WTC11 (cell line): ENCODE results near the gene FAM53A. TPM values are rescaled to one million over a fixed set of nuclear protein-coding genes. Genes with fewer than 3 reads are reported as not detected.
A peak's percentile ranks its signal among the peaks of the same experiment; 100 is the strongest.
"Not testable (repeated sequence)": the region's sequence is repeated elsewhere in the genome, so short reads cannot be mapped to it uniquely, and the experiment has no call there.

Source experiments
- ATAC-seq: fragments of 200-7000 bp; cut with Tn5 transposase; 2 replicates; pipeline ENCODE4 v1.10.0; 2021; ENCODE audit warnings: mild to moderate bottlenecking, moderate library complexity
- CTCF ChIA-PET: fragments of 300-600 bp; sonication (Branson Sonifier 250); formaldehyde crosslinking; loops from one replicate; lab custom pipeline; 2021; ENCODE audit warnings: antibody characterized with exemption; lab: Charles Lee
- POLR2A ChIA-PET: fragments of 350-600 bp; sonication (Branson Sonifier 250); formaldehyde crosslinking; loops from one replicate; lab custom pipeline; 2021; ENCODE audit warnings: antibody characterized with exemption; lab: Charles Lee
- DNase-seq: peaks from one replicate; pipeline ENCODE4 v3.0.0; 2021; ENCODE audit warnings: low spot score
- H3K27ac Mint-ChIP-seq: 2 replicates; pipeline ENCODE4 v1.8.0; 2021; ENCODE audit warnings: mixed read lengths
- H3K27me3 Mint-ChIP-seq: 2 replicates; pipeline ENCODE4 v1.8.0; 2021; ENCODE audit warnings: low read depth, mild to moderate bottlenecking, moderate library complexity, mixed read lengths
- H3K36me3 Mint-ChIP-seq: 2 replicates; pipeline ENCODE4 v1.8.0; 2021; ENCODE audit warnings: mixed read lengths
- H3K4me1 Mint-ChIP-seq: 2 replicates; pipeline ENCODE4 v1.8.0; 2022; ENCODE audit warnings: mixed read lengths
- H3K4me3 Mint-ChIP-seq: 2 replicates; pipeline ENCODE4 v1.8.0; 2021; ENCODE audit warnings: mild to moderate bottlenecking, moderate library complexity, mixed read lengths
- H3K9me3 Mint-ChIP-seq: 2 replicates; pipeline ENCODE4 v1.8.0; 2021; ENCODE audit warnings: mixed read lengths
- ATF1 ChIP-seq: sonication (generic); formaldehyde crosslinking; IDR thresholded peaks from 2 replicates; pipeline ENCODE4 v1.8.1; 2023; ENCODE audit warnings: mild to moderate bottlenecking, moderate library complexity, missing genetic modification reagents
- ATF3 ChIP-seq: sonication (generic); formaldehyde crosslinking; conservative IDR thresholded peaks from 2 replicates; pipeline ENCODE4 v1.8.1; 2022; ENCODE audit warnings: mild to moderate bottlenecking, missing genetic modification reagents
- ATF6 ChIP-seq: sonication (generic); formaldehyde crosslinking; IDR thresholded peaks from 2 replicates; pipeline ENCODE4 v1.8.1; 2023; ENCODE audit warnings: mild to moderate bottlenecking, missing genetic modification reagents
- CREB1 ChIP-seq: sonication (generic); formaldehyde crosslinking; IDR thresholded peaks from 2 replicates; pipeline ENCODE4 v1.8.0; 2023; ENCODE audit warnings: mild to moderate bottlenecking, missing genetic modification reagents
- E2F4 ChIP-seq: sonication (generic); formaldehyde crosslinking; IDR thresholded peaks from 2 replicates; pipeline ENCODE4 v1.8.1; 2022; ENCODE audit warnings: low read depth, mild to moderate bottlenecking, moderate library complexity, missing genetic modification reagents, borderline replicate concordance
- EMX1 ChIP-seq: fragments of 250-450 bp; sonication (Bioruptor Pico); IDR thresholded peaks from 2 replicates; pipeline ENCODE4 v1.8.0; 2021; ENCODE audit warnings: mild to moderate bottlenecking
- FOXP1 ChIP-seq: sonication (generic); formaldehyde crosslinking; IDR thresholded peaks from 2 replicates; pipeline ENCODE4 v1.8.0; 2022; ENCODE audit warnings: missing genetic modification reagents, mild to moderate bottlenecking, moderate library complexity, borderline replicate concordance
- HMGXB4 ChIP-seq: sonication (generic); formaldehyde crosslinking; IDR thresholded peaks from 2 replicates; pipeline ENCODE4 v1.8.1; 2023; ENCODE audit warnings: mild to moderate bottlenecking, moderate library complexity, missing genetic modification reagents
- IRF2 ChIP-seq: sonication (generic); formaldehyde crosslinking; IDR thresholded peaks from 2 replicates; pipeline ENCODE4 v1.8.0; 2022; ENCODE audit warnings: low read depth, missing genetic modification reagents, borderline replicate concordance
- KAT7 ChIP-seq: sonication (generic); formaldehyde crosslinking; IDR thresholded peaks from 2 replicates; pipeline ENCODE4 v1.8.1; 2023; ENCODE audit warnings: missing genetic modification reagents, mild to moderate bottlenecking, borderline replicate concordance
- MAX ChIP-seq: sonication (generic); formaldehyde crosslinking; IDR thresholded peaks from 2 replicates; pipeline ENCODE4 v1.8.0; 2022; ENCODE audit warnings: mild to moderate bottlenecking, missing genetic modification reagents
- MXD4 ChIP-seq: fragments of 250-450 bp; sonication (Bioruptor Pico); IDR thresholded peaks from 2 replicates; pipeline ENCODE4 v1.8.0; 2021; ENCODE audit warnings: mild to moderate bottlenecking, moderate library complexity, borderline replicate concordance
- PRDM15 ChIP-seq: sonication (generic); formaldehyde crosslinking; IDR thresholded peaks from 2 replicates; pipeline ENCODE4 v1.8.0; 2022; ENCODE audit warnings: missing genetic modification reagents
- RORB ChIP-seq: fragments of 250-450 bp; sonication (Bioruptor Pico); IDR thresholded peaks from 2 replicates; pipeline ENCODE4 v1.9.0; 2021; ENCODE audit warnings: mild to moderate bottlenecking
- ZNF121 ChIP-seq: sonication (generic); formaldehyde crosslinking; IDR thresholded peaks from 2 replicates; pipeline ENCODE4 v1.8.0; 2023; ENCODE audit warnings: missing genetic modification reagents
- total RNA-seq: library from RNA; stranded (reverse); gene quantifications from 3 replicates; pipeline ENCODE4 v1.2.3, GENCODE V29; 2021

The FAM53A gene
- total RNA-seq, 1 experiment from 2014 or later, result 2.9 TPM

- no peak for TF ChIP-seq MXD4
- TF ChIP-seq ATF6 (CRISPR knock-in tag), result no peak
- no peak for TF ChIP-seq ATF3
- TF ChIP-seq HMGXB4 (CRISPR knock-in tag), result no peak
- TF ChIP-seq RORB, result no peak
- TF ChIP-seq E2F4, result no peak
These were observed 9.4 kb downstream of the FAM53A start (continued) for GRCh38 chr4:1674682-1675081.

GRCh38 chr4:1673671-1674070 is 10.4 kb downstream of the FAM53A start:
- ATAC-seq, result no peak
- TF ChIP-seq CREB1 (CRISPR knock-in tag) (no peak), FOXP1 (CRISPR knock-in tag) (no peak), KAT7 (CRISPR knock-in tag) (no peak), EMX1 (no peak), IRF2 (CRISPR knock-in tag) (no peak), ATF1 (CRISPR knock-in tag) (no peak), MAX (CRISPR knock-in tag) (no peak), ZNF121 (CRISPR knock-in tag) (no peak), PRDM15 (CRISPR knock-in tag) (no peak)
- POLR2A ChIA-PET, result interaction anchor here (0.9 kb wide), 1 partner anchor 305 kb away, joined by 3 read pairs; no protein-coding TSS in a partner anchor

GRCh38 chr4:1671011-1671410 is 13.1 kb downstream of the FAM53A start:
- H3K9me3 Mint-ChIP-seq, H3K36me3 Mint-ChIP-seq, H3K27me3 Mint-ChIP-seq, H3K4me3 Mint-ChIP-seq, ATAC-seq, POLR2A ChIA-PET, DNase-seq, H3K27ac Mint-ChIP-seq, H3K4me1 Mint-ChIP-seq: not testable (repeated sequence)
- CTCF ChIA-PET, result interaction anchor here (0.8 kb wide), 1 partner anchor 42 kb away, joined by 4 read pairs; no protein-coding TSS in a partner anchor

More at GRCh38 chr4:1673671-1674070, 10.4 kb downstream of the FAM53A start:
- Mint-ChIP-seq H3K4me1 (peaks cover 2% of the 10 kb centered on the region), H3K27ac (0 out of 2 replicates have a peak overlapping the region, but pooled peaks have one; percentile 18), H3K4me3 (no peak overlapping the region), H3K36me3 (no peaks in the 10 kb centered on the region), H3K27me3 (no peaks in the 10 kb centered on the region), H3K9me3 (no peaks in the 10 kb centered on the region)
- no peak for DNase-seq
- CTCF ChIA-PET, result interaction anchor here (1.2 kb wide), 1 partner anchor 20 kb away, joined by 5 read pairs; no protein-coding TSS in a partner anchor
